Common myeloid progenitor, CD34-positive (primary cell): ENCODE measurements around the gene TNIK.
A peak's percentile ranks its signal among the peaks of the same experiment; 100 is the strongest.

Experiments
- CTCF ChIA-PET: fragments of 350-600 bp; sonication (Branson Sonifier 250); formaldehyde crosslinking; loops from one replicate; lab custom pipeline; 2021; ENCODE audit warnings: antibody characterized with exemption; lab: Charles Lee
- POLR2A ChIA-PET: fragments of 350-600 bp; sonication (Branson Sonifier 250); formaldehyde crosslinking; loops from one replicate; lab custom pipeline; 2021; ENCODE audit warnings: antibody characterized with exemption; lab: Charles Lee
- DNase-seq, 3 donors: peaks; one replicate each; pipeline versions ENCODE4 v3.0.0 to v3.0.0-alpha.2; 2013
- H3K27ac ChIP-seq, 2 experiments: 1 replicate in 1 of 2; 2 replicates in 1 of 2; pipeline ENCODE4 v1.7.0; 2013; ENCODE audit warnings: inconsistent platforms in 2 of 2, low read length in 2 of 2, mild to moderate bottlenecking in 2 of 2, low read depth in 1 of 2, moderate library complexity in 1 of 2; ENCODE audit not compliant: severe bottlenecking in 2 of 2, insufficient read depth in 1 of 2, poor library complexity in 1 of 2
- H3K27me3 ChIP-seq, 5 experiments: replicated peaks in 2 of 5; 1 replicate in 3 of 5; 2 replicates in 2 of 5; pipeline versions ENCODE4 v1.6.1 to v1.7.0; 2013; ENCODE audit warnings: low read length in 4 of 5, mild to moderate bottlenecking in 2 of 5, moderate library complexity in 2 of 5, inconsistent platforms in 1 of 5; ENCODE audit not compliant: insufficient read depth in 5 of 5, control insufficient read depth in 4 of 5
- H3K36me3 ChIP-seq, 4 experiments: 1 replicate in 2 of 4; 2 replicates in 2 of 4; pipeline versions ENCODE4 v1.6.1 to v1.7.0; 2013; ENCODE audit warnings: low read length in 3 of 4, control low read depth in 1 of 4, mild to moderate bottlenecking in 1 of 4; ENCODE audit not compliant: control insufficient read depth in 4 of 4, insufficient read depth in 4 of 4
- H3K4me1 ChIP-seq, 4 experiments: 1 replicate in 3 of 4; 2 replicates in 1 of 4; pipeline versions ENCODE4 v1.6.1 to v1.7.1; 2013; ENCODE audit warnings: low read length in 3 of 4, mild to moderate bottlenecking in 3 of 4, control low read depth in 1 of 4, inconsistent platforms in 1 of 4, moderate library complexity in 1 of 4; ENCODE audit not compliant: control insufficient read depth in 4 of 4, insufficient read depth in 4 of 4; ENCODE audit errors: control extremely low read depth in 1 of 4
- H3K4me3 ChIP-seq, 7 experiments: 1 replicate in 4 of 7; 2 replicates in 3 of 7; pipeline versions ENCODE4 v1.5.1 to v1.7.0; 2013; ENCODE audit warnings: mild to moderate bottlenecking in 7 of 7, low read length in 6 of 7, moderate library complexity in 6 of 7, inconsistent platforms in 2 of 7, low read depth in 2 of 7, control low read depth in 1 of 7; ENCODE audit not compliant: insufficient read depth in 4 of 7, control insufficient read depth in 1 of 7; ENCODE audit errors: extremely low read depth in 1 of 7
- H3K9me3 ChIP-seq, 5 experiments: 1 replicate in 4 of 5; 2 replicates in 1 of 5; pipeline versions ENCODE4 v1.6.1 to v1.7.1; 2013; ENCODE audit warnings: low read length in 4 of 5, mild to moderate bottlenecking in 2 of 5, inconsistent platforms in 1 of 5, low read depth in 1 of 5, moderate library complexity in 1 of 5; ENCODE audit not compliant: control insufficient read depth in 4 of 5, insufficient read depth in 2 of 5; ENCODE audit errors: control extremely low read depth in 1 of 5
- WGBS: methylation state at CpG from one replicate; pipeline ENCODE4 v1.1.5; 2013; ENCODE audit not compliant: insufficient coverage; 5-methylcytosine and 5-hydroxymethylcytosine counted together

TNIK gene

GRCh38 chr3:171115667-171116066 lies 344.5 kb downstream of the TNIK start:
- H3K36me3 ChIP-seq: peaks cover 3 to 25% (median 12%) of the 10 kb centered on the region in 4 experiments
- H3K27me3 ChIP-seq: no peaks in the 10 kb centered on the region
- H3K27ac ChIP-seq: no peak overlapping the region
- 100% methylated on average over 2 of the region's 2 CpGs for WGBS
- no peaks in the 10 kb centered on the region for H3K9me3 ChIP-seq
- H3K4me1 ChIP-seq: no peaks in the 10 kb centered on the region
- no peak overlapping the region for H3K4me3 ChIP-seq
- no peak for DNase-seq
- ChIA-PET CTCF (no interaction called here), POLR2A (no interaction called here)

- ChIA-PET CTCF (interaction anchor here (0.7 kb wide), 1 partner anchor 91 kb away, joined by 3 read pairs; no protein-coding TSS in a partner anchor), POLR2A (no interaction called here)
- H3K36me3 ChIP-seq: peaks cover 0 to 25% (median 12%) of the 10 kb centered on the region in 4 experiments
- no peak overlapping the region for H3K27ac ChIP-seq
- no peaks in the 10 kb centered on the region for H3K9me3 ChIP-seq
- no peaks in the 10 kb centered on the region for H3K4me1 ChIP-seq
- DNase-seq: peak in 2 of 3 donors; percentile 18 to 27
- no peaks in the 10 kb centered on the region for H3K27me3 ChIP-seq
- WGBS: 100% methylated on average over 2 of the region's 3 CpGs
- H3K4me3 ChIP-seq: no peak overlapping the region
Measured at GRCh38 chr3:171113716-171114115, 346.5 kb downstream of the TNIK start.

- no peak for DNase-seq
- CTCF ChIA-PET: no interaction called here
- H3K9me3 ChIP-seq: no peaks in the 10 kb centered on the region
- 100% methylated on average over 2 of the region's 4 CpGs for WGBS
- H3K36me3 ChIP-seq: peaks cover 10 to 37% (median 19%) of the 10 kb centered on the region in 4 experiments
- POLR2A ChIA-PET: no interaction called here
- H3K27me3 ChIP-seq: no peaks in the 10 kb centered on the region
- H3K4me3 ChIP-seq: no peak overlapping the region
- H3K27ac ChIP-seq: no peak overlapping the region
- H3K4me1 ChIP-seq: no peaks in the 10 kb centered on the region
Measured at GRCh38 chr3:171110715-171111114, 349.5 kb downstream of the TNIK start.

- H3K9me3 ChIP-seq: no peaks in the 10 kb centered on the region
- WGBS: 95% methylated on average over 4 of the region's 4 CpGs
- no peaks in the 10 kb centered on the region for H3K4me1 ChIP-seq
Measured at GRCh38 chr3:171108066-171108465, 352.1 kb downstream of the TNIK start.

GRCh38 chr3:171103185-171103584 lies 357.0 kb downstream of the TNIK start:
- Histone ChIP-seq H3K9me3 (no peaks in the 10 kb centered on the region), H3K27ac (no peak overlapping the region), H3K4me1 (no peaks in the 10 kb centered on the region), H3K36me3 (peaks cover 7 to 60% (median 25%) of the 10 kb centered on the region in 4 experiments), H3K4me3 (no peak overlapping the region), H3K27me3 (no peaks in the 10 kb centered on the region)
- WGBS: no CpG with 5 or more reads among the region's 1 CpG
- CTCF ChIA-PET: no interaction called here
- DNase-seq: no peak
- POLR2A ChIA-PET: no interaction called here

More at GRCh38 chr3:171108066-171108465, 352.1 kb downstream of the TNIK start:
- Histone ChIP-seq H3K27ac (no peak overlapping the region), H3K27me3 (no peaks in the 10 kb centered on the region), H3K4me3 (no peak overlapping the region), H3K36me3 (peaks cover 7 to 36% (median 18%) of the 10 kb centered on the region in 4 experiments)
- CTCF ChIA-PET: no interaction called here
- POLR2A ChIA-PET: no interaction called here
- DNase-seq: no peak

- CTCF ChIA-PET: interaction anchor here (0.8 kb wide), 1 partner anchor 671 kb away, joined by 3 read pairs; no protein-coding TSS in a partner anchor
- Histone ChIP-seq H3K27ac (no peak overlapping the region), H3K36me3 (peaks cover 7 to 57% (median 21%) of the 10 kb centered on the region in 4 experiments), H3K9me3 (no peaks in the 10 kb centered on the region), H3K27me3 (no peaks in the 10 kb centered on the region), H3K4me3 (no peak overlapping the region), H3K4me1 (no peaks in the 10 kb centered on the region)
- POLR2A ChIA-PET: no interaction called here
- 100% methylated on average over 2 of the region's 2 CpGs for WGBS
- no peak for DNase-seq
Measured at GRCh38 chr3:171101982-171102641, 358.1 kb downstream of the TNIK start.

GRCh38 chr3:171099911-171100310 lies 360.3 kb downstream of the TNIK start:
- Histone ChIP-seq H3K36me3 (peaks cover 4 to 42% (median 12%) of the 10 kb centered on the region in 4 experiments), H3K4me1 (no peaks in the 10 kb centered on the region), H3K27me3 (no peaks in the 10 kb centered on the region), H3K27ac (no peak overlapping the region), H3K4me3 (no peak overlapping the region), H3K9me3 (no peaks in the 10 kb centered on the region)
- CTCF ChIA-PET: interaction anchor here (0.6 kb wide), 1 partner anchor 40 kb away, joined by 3 read pairs; no protein-coding TSS in a partner anchor
- POLR2A ChIA-PET: no interaction called here
- DNase-seq: no peak
- WGBS: no CpG with 5 or more reads among the region's 1 CpG
